ENCODE data around the gene SVOPL. TPM values are rescaled to one million over a fixed set of nuclear protein-coding genes. Genes with fewer than 3 reads are reported as not detected.

Gene SVOPL
- total and polyA plus RNA-seq, 2 donors (not counting 3 experiments of a cell fraction or from before 2014, with no cell fraction given) = not detected

DNA sequence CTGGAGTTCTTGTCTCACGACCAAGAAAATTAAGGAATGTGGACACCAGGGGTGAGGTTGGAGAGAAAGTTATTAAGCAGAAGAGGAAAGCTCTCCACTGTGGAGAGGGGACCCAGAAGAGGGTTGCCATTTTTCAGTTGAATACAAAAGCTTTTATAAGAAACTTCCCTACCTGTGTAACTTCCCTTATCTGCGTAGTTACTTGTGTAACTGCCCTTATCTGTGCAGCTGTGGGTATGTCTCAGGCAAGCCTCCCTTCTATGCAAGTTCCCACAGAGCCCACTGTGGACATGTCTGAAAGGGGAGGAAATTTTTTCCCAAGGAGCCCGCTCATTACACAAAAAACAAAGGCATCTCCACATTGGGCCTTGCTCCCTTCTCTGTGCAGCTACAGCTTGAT lies 94.9 kb downstream of the SVOPL start:
- Histone ChIP-seq H3K79me2 (ENCODE audit: control insufficient read depth, insufficient read depth, low read length) (no peaks in the 10 kb centered on the region), H3K9me3 (replicated peaks; ENCODE audit: control insufficient read depth, insufficient read depth, low read length) (no peaks in the 10 kb centered on the region), H3K27me3 (ENCODE audit: control insufficient read depth in 2 of 2, insufficient read depth in 2 of 2, low read length in 2 of 2) (no peaks in the 10 kb centered on the region), H2AFZ (ENCODE audit: low read depth, low read length) (no peak overlapping the region), H4K20me1 (replicated peaks; ENCODE audit: control insufficient read depth, extremely low read depth, insufficient read depth, low read length) (no peaks in the 10 kb centered on the region), H3K9ac (replicated peaks; ENCODE audit: extremely low read depth, insufficient read depth, low read length) (no peak overlapping the region), H3K27ac (ENCODE audit: insufficient read depth, low read depth, low read length) (no peak overlapping the region), H3K9me1 (replicated peaks; ENCODE audit: control insufficient read depth, extremely low read depth, insufficient read depth, low read length) (no peaks in the 10 kb centered on the region), H3K4me3 (replicated peaks in 1 of 3; ENCODE audit: insufficient read depth in 1 of 3, low read depth in 1 of 3, low read length in 3 of 3) (no peak overlapping the region), H3K36me3 (ENCODE audit: control insufficient read depth in 2 of 2, extremely low read depth in 1 of 2, insufficient read depth in 2 of 2, low read length in 2 of 2) (no peaks in the 10 kb centered on the region), H3K4me2 (ENCODE audit: insufficient read depth, low read length) (no peak overlapping the region), H3K4me1 (ENCODE audit: control insufficient read depth, extremely low read depth, insufficient read depth, low read length) (no peaks in the 10 kb centered on the region)
- intact Hi-C loops (cut with micrococcal nuclease) (no loop called here), dilution Hi-C loops (cut with MboI; ENCODE audit: extremely low pct_ligation_motif_present, low sequenced_read_pairs) (no loop called here)
- no peak for FAIRE-seq
- POLR2A ChIA-PET = no interaction called here
- no TSS peak for BruUV-seq (replicated peaks)
- CTCF ChIA-PET = no interaction called here
- no peak for DNase-seq (ENCODE audit: low read depth, low spot score)
- no peak for TF ChIP-seq MYC (IDR thresholded peaks at IDR 0.05; ENCODE audit: low read depth, low read length)
- TF ChIP-seq GATA2 (IDR thresholded peaks at IDR 0.05; ENCODE audit: insufficient read depth, insufficient read length, low read depth, low read length) = no peak
- TF ChIP-seq EZH2 (IDR thresholded peaks at IDR 0.05; ENCODE audit: borderline replicate concordance, low read depth, low read length, severe bottlenecking) = no peak
- TF ChIP-seq FOS (IDR thresholded peaks at IDR 0.05; ENCODE audit: borderline replicate concordance, insufficient read depth, low read length) = no peak
- TF ChIP-seq JUN (IDR thresholded peaks at IDR 0.05; ENCODE audit: borderline replicate concordance, insufficient read depth, insufficient read length, low read depth) = no peak
- TF ChIP-seq, protein P1, sequence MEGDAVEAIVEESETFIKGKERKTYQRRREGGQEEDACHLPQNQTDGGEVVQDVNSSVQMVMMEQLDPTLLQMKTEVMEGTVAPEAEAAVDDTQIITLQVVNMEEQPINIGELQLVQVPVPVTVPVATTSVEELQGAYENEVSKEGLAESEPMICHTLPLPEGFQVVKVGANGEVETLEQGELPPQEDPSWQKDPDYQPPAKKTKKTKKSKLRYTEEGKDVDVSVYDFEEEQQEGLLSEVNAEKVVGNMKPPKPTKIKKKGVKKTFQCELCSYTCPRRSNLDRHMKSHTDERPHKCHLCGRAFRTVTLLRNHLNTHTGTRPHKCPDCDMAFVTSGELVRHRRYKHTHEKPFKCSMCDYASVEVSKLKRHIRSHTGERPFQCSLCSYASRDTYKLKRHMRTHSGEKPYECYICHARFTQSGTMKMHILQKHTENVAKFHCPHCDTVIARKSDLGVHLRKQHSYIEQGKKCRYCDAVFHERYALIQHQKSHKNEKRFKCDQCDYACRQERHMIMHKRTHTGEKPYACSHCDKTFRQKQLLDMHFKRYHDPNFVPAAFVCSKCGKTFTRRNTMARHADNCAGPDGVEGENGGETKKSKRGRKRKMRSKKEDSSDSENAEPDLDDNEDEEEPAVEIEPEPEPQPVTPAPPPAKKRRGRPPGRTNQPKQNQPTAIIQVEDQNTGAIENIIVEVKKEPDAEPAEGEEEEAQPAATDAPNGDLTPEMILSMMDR (IDR thresholded peaks at IDR 0.05; ENCODE audit: extremely low read depth in 1 of 2, insufficient read depth in 1 of 2, low read depth in 1 of 2, low read length in 2 of 2) = no peak
- no peak for TF ChIP-seq POLR2A (IDR thresholded peaks at IDR 0.05; ENCODE audit: low read depth, low read length)
- no peak for TF ChIP-seq POLR2AphosphoS5 (IDR thresholded peaks at IDR 0.05; ENCODE audit: insufficient read depth, low read depth, low read length)
- TF ChIP-seq, protein P2, sequence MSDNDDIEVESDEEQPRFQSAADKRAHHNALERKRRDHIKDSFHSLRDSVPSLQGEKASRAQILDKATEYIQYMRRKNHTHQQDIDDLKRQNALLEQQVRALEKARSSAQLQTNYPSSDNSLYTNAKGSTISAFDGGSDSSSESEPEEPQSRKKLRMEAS (IDR thresholded peaks at IDR 0.05; ENCODE audit: insufficient read depth, insufficient read length) = no peak
